ENCODE measurements around the gene USP13. TPM values are rescaled to one million over a fixed set of nuclear protein-coding genes. Genes with fewer than 3 reads are reported as not detected.

USP13 gene
- total RNA-seq, 3 donors from 2014 or later (not counting 1 experiment from before 2014, with no cell fraction given) = 2.4 to 5.6 (median 3.0) TPM

GRCh38 chr3:179729086-179729485, 76.2 kb downstream of the USP13 start:
- no peak overlapping the region for H3K4me3 ChIP-seq (ENCODE audit: low read length)
- Mint-ChIP-seq H3K27ac (no peak overlapping the region), H3K4me3 (no peak overlapping the region), H3K36me3 (no peaks in the 10 kb centered on the region), H3K9me3 (no peaks in the 10 kb centered on the region), H3K27me3 (ENCODE audit: low read depth in 2 of 2) (no peaks in the 10 kb centered on the region), H3K4me1 (no peaks in the 10 kb centered on the region)
- H3K27me3 ChIP-seq (ENCODE audit: control insufficient read depth, insufficient read depth, low read length) = no peaks in the 10 kb centered on the region
- WGBS (ENCODE audit: insufficient coverage) = 94% methylated on average over 3 of the region's 3 CpGs
- H3K9me3 ChIP-seq (ENCODE audit: control insufficient read depth, insufficient read depth, low read length) = no peaks in the 10 kb centered on the region
- ATAC-seq = no peak
- intact Hi-C loops (cut with micrococcal nuclease) = no loop called here
- no peak for DNase-seq
- peaks cover 4% of the 10 kb centered on the region for H3K36me3 ChIP-seq (ENCODE audit: control insufficient read depth, insufficient read depth, low read length)
- TF ChIP-seq, protein P1, sequence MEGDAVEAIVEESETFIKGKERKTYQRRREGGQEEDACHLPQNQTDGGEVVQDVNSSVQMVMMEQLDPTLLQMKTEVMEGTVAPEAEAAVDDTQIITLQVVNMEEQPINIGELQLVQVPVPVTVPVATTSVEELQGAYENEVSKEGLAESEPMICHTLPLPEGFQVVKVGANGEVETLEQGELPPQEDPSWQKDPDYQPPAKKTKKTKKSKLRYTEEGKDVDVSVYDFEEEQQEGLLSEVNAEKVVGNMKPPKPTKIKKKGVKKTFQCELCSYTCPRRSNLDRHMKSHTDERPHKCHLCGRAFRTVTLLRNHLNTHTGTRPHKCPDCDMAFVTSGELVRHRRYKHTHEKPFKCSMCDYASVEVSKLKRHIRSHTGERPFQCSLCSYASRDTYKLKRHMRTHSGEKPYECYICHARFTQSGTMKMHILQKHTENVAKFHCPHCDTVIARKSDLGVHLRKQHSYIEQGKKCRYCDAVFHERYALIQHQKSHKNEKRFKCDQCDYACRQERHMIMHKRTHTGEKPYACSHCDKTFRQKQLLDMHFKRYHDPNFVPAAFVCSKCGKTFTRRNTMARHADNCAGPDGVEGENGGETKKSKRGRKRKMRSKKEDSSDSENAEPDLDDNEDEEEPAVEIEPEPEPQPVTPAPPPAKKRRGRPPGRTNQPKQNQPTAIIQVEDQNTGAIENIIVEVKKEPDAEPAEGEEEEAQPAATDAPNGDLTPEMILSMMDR (IDR thresholded peaks at IDR 0.05) = no peak
- no peaks in the 10 kb centered on the region for H3K4me1 ChIP-seq (ENCODE audit: control insufficient read depth, insufficient read depth, low read length)
- no peak overlapping the region for H3K27ac ChIP-seq (ENCODE audit: low read length)

- H3K36me3 Mint-ChIP-seq = no peaks in the 10 kb centered on the region
- no peak overlapping the region for H3K27ac Mint-ChIP-seq
- TF ChIP-seq, protein P1 (IDR thresholded peaks at IDR 0.05) = no peak
- Histone ChIP-seq H3K36me3 (ENCODE audit: control insufficient read depth, insufficient read depth, low read length) (peaks cover 4% of the 10 kb centered on the region), H3K4me3 (ENCODE audit: low read length) (no peak overlapping the region), H3K9me3 (ENCODE audit: control insufficient read depth, insufficient read depth, low read length) (no peaks in the 10 kb centered on the region), H3K27ac (ENCODE audit: low read length) (no peak overlapping the region), H3K27me3 (ENCODE audit: control insufficient read depth, insufficient read depth, low read length) (no peaks in the 10 kb centered on the region), H3K4me1 (ENCODE audit: control insufficient read depth, insufficient read depth, low read length) (no peaks in the 10 kb centered on the region)
- no peaks in the 10 kb centered on the region for H3K27me3 Mint-ChIP-seq (ENCODE audit: low read depth in 2 of 2)
- H3K4me3 Mint-ChIP-seq = no peak overlapping the region
- no peaks in the 10 kb centered on the region for H3K9me3 Mint-ChIP-seq
- DNase-seq (no peak), ATAC-seq (no peak)
- 96% methylated on average over 1 of the region's 2 CpGs for WGBS (ENCODE audit: insufficient coverage)
- no peaks in the 10 kb centered on the region for H3K4me1 Mint-ChIP-seq
- intact Hi-C loops (cut with micrococcal nuclease) = no loop called here
These were observed 77.1 kb downstream of the USP13 start for GRCh38 chr3:179729981-179730380.

GRCh38 chr3:179730506-179730905, 77.7 kb downstream of the USP13 start:
- TF ChIP-seq, protein P1 (IDR thresholded peaks at IDR 0.05) = no peak
- Histone ChIP-seq H3K9me3 (ENCODE audit: control insufficient read depth, insufficient read depth, low read length) (no peaks in the 10 kb centered on the region), H3K27me3 (ENCODE audit: control insufficient read depth, insufficient read depth, low read length) (no peaks in the 10 kb centered on the region), H3K27ac (ENCODE audit: low read length) (no peak overlapping the region), H3K36me3 (ENCODE audit: control insufficient read depth, insufficient read depth, low read length) (peaks cover 4% of the 10 kb centered on the region), H3K4me1 (ENCODE audit: control insufficient read depth, insufficient read depth, low read length) (no peaks in the 10 kb centered on the region), H3K4me3 (ENCODE audit: low read length) (no peak overlapping the region)
- WGBS (ENCODE audit: insufficient coverage) = 98% methylated on average over 3 of the region's 3 CpGs
- no peaks in the 10 kb centered on the region for H3K4me1 Mint-ChIP-seq
- H3K27ac Mint-ChIP-seq = no peak overlapping the region
- no peak for DNase-seq
- no peaks in the 10 kb centered on the region for H3K9me3 Mint-ChIP-seq
- ATAC-seq = no peak
- H3K4me3 Mint-ChIP-seq = no peak overlapping the region
- intact Hi-C loops (cut with micrococcal nuclease) = no loop called here
- no peaks in the 10 kb centered on the region for H3K27me3 Mint-ChIP-seq (ENCODE audit: low read depth in 2 of 2)
- H3K36me3 Mint-ChIP-seq = no peaks in the 10 kb centered on the region

- Mint-ChIP-seq H3K4me3 (no peak overlapping the region), H3K27me3 (ENCODE audit: low read depth in 2 of 2) (no peaks in the 10 kb centered on the region), H3K9me3 (no peaks in the 10 kb centered on the region), H3K27ac (no peak overlapping the region), H3K36me3 (no peaks in the 10 kb centered on the region), H3K4me1 (no peaks in the 10 kb centered on the region)
- DNase-seq (no peak), ATAC-seq (no peak)
- Histone ChIP-seq H3K27ac (ENCODE audit: low read length) (no peak overlapping the region), H3K36me3 (ENCODE audit: control insufficient read depth, insufficient read depth, low read length) (peaks cover 4% of the 10 kb centered on the region), H3K27me3 (ENCODE audit: control insufficient read depth, insufficient read depth, low read length) (no peaks in the 10 kb centered on the region), H3K4me3 (ENCODE audit: low read length) (no peak overlapping the region), H3K4me1 (ENCODE audit: control insufficient read depth, insufficient read depth, low read length) (no peaks in the 10 kb centered on the region), H3K9me3 (ENCODE audit: control insufficient read depth, insufficient read depth, low read length) (no peaks in the 10 kb centered on the region)
- TF ChIP-seq, protein P1 (IDR thresholded peaks at IDR 0.05) = no peak
- intact Hi-C loops (cut with micrococcal nuclease) = no loop called here
- WGBS (ENCODE audit: insufficient coverage) = 99% methylated on average over 9 of the region's 9 CpGs
These were observed 78.7 kb downstream of the USP13 start for GRCh38 chr3:179731544-179731943.
